Measurements from ENCODE around the gene RPRD1A. TPM values are rescaled to one million over a fixed set of nuclear protein-coding genes. Genes with fewer than 3 reads are reported as not detected.
"Not testable (repeated sequence)": the region's sequence is repeated elsewhere in the genome, so short reads cannot be mapped to it uniquely, and the experiment has no call there.

Gene RPRD1A
- total RNA-seq, 1 experiment from 2014 or later, result 65.1 TPM

- BruUV-seq (replicated peaks), result no TSS peak
- no peaks in the 10 kb centered on the region for H3K36me3 ChIP-seq (ENCODE audit: insufficient read depth, low read length, poor library complexity, severe bottlenecking)
- ChIA-PET CTCF (no interaction called here), POLR2A (ENCODE audit: low non-redundant PET) (no interaction called here)
- no peaks in the 10 kb centered on the region for H3K9me3 ChIP-seq (ENCODE audit: low read depth, low read length, poor library complexity, severe bottlenecking)
- no peak overlapping the region for H3K4me3 ChIP-seq (ENCODE audit: low read depth, low read length, poor library complexity, severe bottlenecking)
- H3K27me3 ChIP-seq (replicated peaks; ENCODE audit: insufficient read depth, low read depth, low read length, poor library complexity), result no peaks in the 10 kb centered on the region
- no peaks in the 10 kb centered on the region for H3K4me1 ChIP-seq (ENCODE audit: insufficient read depth, low read length, poor library complexity, severe bottlenecking)
- H3K27ac ChIP-seq (ENCODE audit: low read depth, low read length, poor library complexity, severe bottlenecking), result no peak overlapping the region
- intact Hi-C loops (cut with micrococcal nuclease; ENCODE audit: unreplicated experiment), result no loop called here
- TF ChIP-seq CTCF (conservative IDR thresholded peaks at IDR 0.05; ENCODE audit: low read depth, low read length) (no peak), EZH2 (IDR thresholded peaks at IDR 0.05; ENCODE audit: borderline replicate concordance, low read depth, low read length, poor library complexity, severe bottlenecking) (no peak)
- no peak for DNase-seq (ENCODE audit: low spot score)
Observed at GRCh38 chr18:36085195-36085594, 17.8 kb upstream of the RPRD1A start.

- intact Hi-C loops (cut with micrococcal nuclease; ENCODE audit: unreplicated experiment), result no loop called here
- no TSS peak for BruUV-seq (replicated peaks)
- TF ChIP-seq EZH2 (IDR thresholded peaks at IDR 0.05; ENCODE audit: borderline replicate concordance, low read depth, low read length, poor library complexity, severe bottlenecking) (no peak), CTCF (conservative IDR thresholded peaks at IDR 0.05; ENCODE audit: low read depth, low read length) (no peak)
- no peak overlapping the region for H3K27ac ChIP-seq (ENCODE audit: low read depth, low read length, poor library complexity, severe bottlenecking)
- no peaks in the 10 kb centered on the region for H3K36me3 ChIP-seq (ENCODE audit: insufficient read depth, low read length, poor library complexity, severe bottlenecking)
- no peaks in the 10 kb centered on the region for H3K9me3 ChIP-seq (ENCODE audit: low read depth, low read length, poor library complexity, severe bottlenecking)
- no peaks in the 10 kb centered on the region for H3K4me1 ChIP-seq (ENCODE audit: insufficient read depth, low read length, poor library complexity, severe bottlenecking)
- no peaks in the 10 kb centered on the region for H3K27me3 ChIP-seq (replicated peaks; ENCODE audit: insufficient read depth, low read depth, low read length, poor library complexity)
- DNase-seq (ENCODE audit: low spot score), result no peak
- CTCF ChIA-PET, result no interaction called here
- POLR2A ChIA-PET (ENCODE audit: low non-redundant PET), result no interaction called here
- no peak overlapping the region for H3K4me3 ChIP-seq (ENCODE audit: low read depth, low read length, poor library complexity, severe bottlenecking)
Observed at GRCh38 chr18:36083729-36084128, 16.4 kb upstream of the RPRD1A start.

GRCh38 chr18:36081118-36081517, 13.8 kb upstream of the RPRD1A start:
- H3K27me3 ChIP-seq (replicated peaks; ENCODE audit: insufficient read depth, low read depth, low read length, poor library complexity); H3K4me3 ChIP-seq (ENCODE audit: low read depth, low read length, poor library complexity, severe bottlenecking); H3K27ac ChIP-seq (ENCODE audit: low read depth, low read length, poor library complexity, severe bottlenecking); H3K9me3 ChIP-seq (ENCODE audit: low read depth, low read length, poor library complexity, severe bottlenecking); BruUV-seq (replicated peaks); H3K36me3 ChIP-seq (ENCODE audit: insufficient read depth, low read length, poor library complexity, severe bottlenecking); intact Hi-C loops (cut with micrococcal nuclease; ENCODE audit: unreplicated experiment); H3K4me1 ChIP-seq (ENCODE audit: insufficient read depth, low read length, poor library complexity, severe bottlenecking); CTCF ChIA-PET; DNase-seq (ENCODE audit: low spot score): not testable (repeated sequence)
- POLR2A ChIA-PET (ENCODE audit: low non-redundant PET), result interaction anchor here (0.7 kb wide), 1 partner anchor 12 kb away, joined by 3 read pairs; no protein-coding TSS in a partner anchor

- BruUV-seq (replicated peaks), result no TSS peak
- Histone ChIP-seq H3K9me3 (ENCODE audit: low read depth, low read length, poor library complexity, severe bottlenecking) (no peaks in the 10 kb centered on the region), H3K4me1 (ENCODE audit: insufficient read depth, low read length, poor library complexity, severe bottlenecking) (no peaks in the 10 kb centered on the region), H3K27me3 (replicated peaks; ENCODE audit: insufficient read depth, low read depth, low read length, poor library complexity) (no peaks in the 10 kb centered on the region), H3K27ac (ENCODE audit: low read depth, low read length, poor library complexity, severe bottlenecking) (no peak overlapping the region), H3K36me3 (ENCODE audit: insufficient read depth, low read length, poor library complexity, severe bottlenecking) (no peaks in the 10 kb centered on the region), H3K4me3 (ENCODE audit: low read depth, low read length, poor library complexity, severe bottlenecking) (no peak overlapping the region)
- ChIA-PET POLR2A (ENCODE audit: low non-redundant PET) (no interaction called here), CTCF (no interaction called here)
- intact Hi-C loops (cut with micrococcal nuclease; ENCODE audit: unreplicated experiment), result no loop called here
- no peak for TF ChIP-seq EZH2 (IDR thresholded peaks at IDR 0.05; ENCODE audit: borderline replicate concordance, low read depth, low read length, poor library complexity, severe bottlenecking)
- no peak for TF ChIP-seq CTCF (conservative IDR thresholded peaks at IDR 0.05; ENCODE audit: low read depth, low read length)
- DNase-seq (ENCODE audit: low spot score), result no peak
Observed at GRCh38 chr18:36078751-36079529, 11.6 kb upstream of the RPRD1A start.

GRCh38 chr18:36077764-36078163, 10.4 kb upstream of the RPRD1A start:
- H3K36me3 ChIP-seq (ENCODE audit: insufficient read depth, low read length, poor library complexity, severe bottlenecking); CTCF ChIA-PET; H3K27me3 ChIP-seq (replicated peaks; ENCODE audit: insufficient read depth, low read depth, low read length, poor library complexity); intact Hi-C loops (cut with micrococcal nuclease; ENCODE audit: unreplicated experiment); BruUV-seq (replicated peaks); H3K9me3 ChIP-seq (ENCODE audit: low read depth, low read length, poor library complexity, severe bottlenecking); H3K27ac ChIP-seq (ENCODE audit: low read depth, low read length, poor library complexity, severe bottlenecking); H3K4me3 ChIP-seq (ENCODE audit: low read depth, low read length, poor library complexity, severe bottlenecking); H3K4me1 ChIP-seq (ENCODE audit: insufficient read depth, low read length, poor library complexity, severe bottlenecking); POLR2A ChIA-PET (ENCODE audit: low non-redundant PET); DNase-seq (ENCODE audit: low spot score): not testable (repeated sequence)

All from A673 (cell line).